NCI-H2171 treated with DMSO at 0.1 percent for 48 hours (cell line): ENCODE data around the gene ZG16.
"Not testable (repeated sequence)": the region's sequence is repeated elsewhere in the genome, so short reads cannot be mapped to it uniquely, and the experiment has no call there.

Experiments
- DNase-seq: peaks from one replicate; lab custom pipeline; 2025; lab: John Stamatoyannopoulos, UW

Gene ZG16

GRCh38 chr16:29777576-29778350 is at the start of gene ZG16:
Gene ZG16 (plus strand): TSS chr16:29778256. CDS start chr16:29779267, 1,011 bp downstream.
- DNase-seq: peak; percentile 5

- peak; percentile 71 for DNase-seq
Observed at GRCh38 chr16:29729116-29729521, 48.9 kb upstream of the ZG16 start.

GRCh38 chr16:29730649-29731048 is 47.4 kb upstream of the ZG16 start:
- DNase-seq: no peak

- DNase-seq: not testable (repeated sequence)
Observed at GRCh38 chr16:29731768-29732601, 46.1 kb upstream of the ZG16 start.

GRCh38 chr16:29734786-29735185 is 43.3 kb upstream of the ZG16 start:
- DNase-seq: no peak

- no peak for DNase-seq
Observed at GRCh38 chr16:29736112-29736511, 41.9 kb upstream of the ZG16 start.

- no peak for DNase-seq
Observed at GRCh38 chr16:29736764-29737163, 41.3 kb upstream of the ZG16 start.

- no peak for DNase-seq
Observed at GRCh38 chr16:29737713-29738112, 40.3 kb upstream of the ZG16 start.

- no peak for DNase-seq
Observed at GRCh38 chr16:29738514-29738913, 39.5 kb upstream of the ZG16 start.

- DNase-seq: not testable (repeated sequence)
Observed at GRCh38 chr16:29739927-29740629, 38.0 kb upstream of the ZG16 start.

- DNase-seq: not testable (repeated sequence)
Observed at GRCh38 chr16:29740630-29741015, 37.4 kb upstream of the ZG16 start.

- peak; percentile 69 for DNase-seq
Observed at GRCh38 chr16:29742683-29743275, 35.3 kb upstream of the ZG16 start.

GRCh38 chr16:29743475-29743826 is 34.6 kb upstream of the ZG16 start:
- no peak for DNase-seq

- DNase-seq: no peak
Observed at GRCh38 chr16:29743827-29744531, 34.1 kb upstream of the ZG16 start.

- DNase-seq: no peak
Observed at GRCh38 chr16:29744541-29745101, 33.4 kb upstream of the ZG16 start.

- no peak for DNase-seq
Observed at GRCh38 chr16:29745121-29745852, 32.8 kb upstream of the ZG16 start.

- DNase-seq: no peak
Observed at GRCh38 chr16:29745853-29746345, 32.2 kb upstream of the ZG16 start, which contains the start of gene C16orf54. Gene C16orf54 (minus strand): TSS chr16:29745990. CDS start chr16:29744951, 1,039 bp downstream.

GRCh38 chr16:29746518-29746917 is 31.5 kb upstream of the ZG16 start:
- not testable (repeated sequence) for DNase-seq

- DNase-seq: no peak
Observed at GRCh38 chr16:29747947-29748759, 29.9 kb upstream of the ZG16 start.
